GM12878 (cell line): ENCODE results near the gene TRPM8. TPM values are rescaled to one million over a fixed set of nuclear protein-coding genes. Genes with fewer than 3 reads are reported as not detected.

Experiments used
- ATAC-seq: fragments of 200-7000 bp; cut with Tn5 transposase; 3 replicates; pipeline ENCODE4 v1.9.1; 2020; ENCODE audit warnings: mild to moderate bottlenecking, moderate library complexity
- BruUV-seq: library from RNA; stranded (reverse); fragments of 400-500 nt; replicated peaks from 2 replicates; lab custom pipeline; 2021; lab: Mats Ljungman, UMichigan
- CTCF ChIA-PET: fragments of 300-600 bp; sonication (Branson Sonifier 250); formaldehyde crosslinking; extraction: SDS; loops from one replicate; lab custom pipeline; 2021; ENCODE audit warnings: inconsistent platforms; lab: Yijun Ruan, JAX
- POLR2A ChIA-PET: fragments of 350-600 bp; formaldehyde crosslinking; extraction: SDS; loops from one replicate; lab custom pipeline; 2021; ENCODE audit warnings: inconsistent platforms; lab: Charles Lee
- RAD21 ChIA-PET: fragments of 300-600 bp; sonication (Branson Sonifier 250); formaldehyde crosslinking; loops from one replicate; lab custom pipeline; 2023; ENCODE audit warnings: antibody characterized with exemption; ENCODE audit not compliant: unreplicated experiment; lab: Charles Lee
- SMC1A ChIA-PET: fragments of 300-600 bp; sonication (Branson Sonifier 250); formaldehyde crosslinking; loops from one replicate; lab custom pipeline; 2023; ENCODE audit not compliant: unreplicated experiment, uncharacterized antibody; lab: Charles Lee
- DNase-seq: peaks from one replicate; pipeline ENCODE4 v3.0.0-alpha.2; 2011; ENCODE audit warnings: low read depth, low spot score
- FAIRE-seq: peaks from 3 replicates; lab custom pipeline; 2011; peaks lifted over from hg19 to GRCh38; lab: Jason Lieb, UNC
- H2AFZ ChIP-seq: 2 replicates; pipeline ENCODE4 v1.6.0; 2011; ENCODE audit warnings: low read depth, low read length, control low read depth; ENCODE audit not compliant: control insufficient read depth
- H3K27ac ChIP-seq: 2 replicates; pipeline ENCODE4 v1.5.1; 2011; ENCODE audit warnings: control low read depth; ENCODE audit not compliant: control insufficient read depth, insufficient read depth
- H3K27me3 ChIP-seq, 2 experiments: replicated peaks in 1 of 2; 2 replicates each; pipeline versions ENCODE4 v1.6.0 to v1.6.1; 2011; ENCODE audit warnings: low read length in 1 of 2; ENCODE audit not compliant: control insufficient read depth in 2 of 2, insufficient read depth in 2 of 2
- H3K36me3 ChIP-seq, 2 experiments: 2 replicates each; pipeline ENCODE4 v1.5.1; 2011; ENCODE audit warnings: low read length in 1 of 2; ENCODE audit not compliant: control insufficient read depth in 2 of 2, insufficient read depth in 2 of 2
- H3K4me1 ChIP-seq: 2 replicates; pipeline ENCODE4 v1.6.1; 2011; ENCODE audit warnings: mild to moderate bottlenecking, low read length, moderate library complexity, mixed read lengths; ENCODE audit not compliant: control insufficient read depth, insufficient read depth
- H3K4me2 ChIP-seq: 2 replicates; pipeline ENCODE4 v1.6.0; 2011; ENCODE audit warnings: control low read depth; ENCODE audit not compliant: control insufficient read depth, insufficient read depth
- H3K4me3 ChIP-seq: fragments of 200-600 bp; sonication (generic); 2 replicates; pipeline ENCODE4 v1.5.1; 2016
- H3K79me2 ChIP-seq: 2 replicates; pipeline ENCODE4 v1.6.0; 2011; ENCODE audit warnings: low read length; ENCODE audit not compliant: control insufficient read depth, insufficient read depth
- H3K9ac ChIP-seq: 2 replicates; pipeline ENCODE4 v1.8.0; 2011; ENCODE audit warnings: low read length, control low read depth, mixed read lengths; ENCODE audit not compliant: control insufficient read depth, insufficient read depth
- H3K9me3 ChIP-seq: replicated peaks from 3 replicates; pipeline ENCODE4 v1.5.1; 2011; ENCODE audit warnings: mild to moderate bottlenecking, low read length; ENCODE audit not compliant: control insufficient read depth, insufficient read depth
- H4K20me1 ChIP-seq: 2 replicates; pipeline ENCODE4 v1.6.0; 2011; ENCODE audit not compliant: control insufficient read depth, insufficient read depth
- ASH2L ChIP-seq: fragments of 300-600, 200-600 bp; sonication (generic); IDR thresholded peaks from 2 replicates; pipeline ENCODE4 v1.6.1; 2017; ENCODE audit warnings: low read depth, mild to moderate bottlenecking, borderline replicate concordance
- BMI1 ChIP-seq: fragments of 450-650 bp; IDR thresholded peaks from 2 replicates; pipeline ENCODE4 v1.6.1; 2016; ENCODE audit warnings: mild to moderate bottlenecking, moderate library complexity, borderline replicate concordance
- CBFB ChIP-seq: IDR thresholded peaks from 2 replicates; pipeline ENCODE4 v1.6.1; 2016; ENCODE audit warnings: antibody characterized with exemption, low read depth
- CEBPB ChIP-seq, 2 experiments: fragments of 150-350 bp in 1 of 2; IDR thresholded peaks; 2 replicates each; pipeline ENCODE4 v1.6.1; 2012 to 2014; ENCODE audit warnings: low read depth in 2 of 2, low read length in 2 of 2, borderline replicate concordance in 1 of 2, inconsistent platforms in 1 of 2
- CHD1 ChIP-seq: IDR thresholded peaks from 2 replicates; pipeline ENCODE4 v1.6.1; 2012; ENCODE audit warnings: low read depth, low read length, improper control_type of control experiment
- CHD2 ChIP-seq: IDR thresholded peaks from 2 replicates; pipeline ENCODE4 v1.6.1; 2011; ENCODE audit warnings: low read depth, low read length, improper control_type of control experiment, borderline replicate concordance
- HDGF ChIP-seq: fragments of 450-650 bp; IDR thresholded peaks from 2 replicates; pipeline ENCODE4 v1.6.1; 2016; ENCODE audit warnings: antibody characterized with exemption
- LARP7 ChIP-seq: fragments of 450-650 bp; IDR thresholded peaks from 2 replicates; pipeline ENCODE4 v1.6.1; 2017; ENCODE audit warnings: mild to moderate bottlenecking
- MTA3 ChIP-seq: IDR thresholded peaks from 2 replicates; pipeline ENCODE4 v1.6.1; 2012; ENCODE audit warnings: low read length, inconsistent platforms, borderline replicate concordance
- RCOR1 ChIP-seq: conservative IDR thresholded peaks from 2 replicates; pipeline ENCODE4 v1.6.1; 2012; ENCODE audit warnings: low read depth, low read length, improper control_type of control experiment
- SIN3A ChIP-seq: IDR thresholded peaks from 2 replicates; pipeline ENCODE4 v1.6.1; 2012; ENCODE audit warnings: low read depth, low read length, improper control_type of control experiment
- TARDBP ChIP-seq: IDR thresholded peaks from 2 replicates; pipeline ENCODE4 v1.6.1; 2016; ENCODE audit warnings: borderline replicate concordance
- YY1 ChIP-seq: IDR thresholded peaks from 2 replicates; pipeline ENCODE4 v1.6.1; 2011; ENCODE audit warnings: low read depth, mild to moderate bottlenecking, low read length
- ZNF24 ChIP-seq: fragments of 450-650 bp; IDR thresholded peaks from 2 replicates; pipeline ENCODE4 v1.6.1; 2017; ENCODE audit warnings: antibody characterized with exemption, mild to moderate bottlenecking
- ZNF622 ChIP-seq: fragments of 450-650 bp; IDR thresholded peaks from 2 replicates; pipeline ENCODE4 v1.6.1; 2017; ENCODE audit warnings: mild to moderate bottlenecking, inconsistent platforms
- WGBS: methylation state at CpG from one replicate; pipeline ENCODE4 v1.1.6; 2016; ENCODE audit warnings: low lambda C conversion rate; ENCODE audit not compliant: insufficient replicate concordance, insufficient coverage; ENCODE audit errors: missing lambda C conversion rate; 5-methylcytosine and 5-hydroxymethylcytosine counted together
- in situ Hi-C: fragments of 300-500 bp; cut with MboI; formaldehyde crosslinking; loops from 9 replicates; pipeline ENCODE4 v1.14.3; 2018; ENCODE audit warnings: mixed read lengths
- intact Hi-C: fragments of 100-400 bp; cut with micrococcal nuclease; formaldehyde crosslinking; loops from one replicate; pipeline ENCODE4 v1.14.2; 2022; ENCODE audit not compliant: unreplicated experiment
- polyA plus RNA-seq, 11 experiments: library from polyadenylated mRNA; depleted of rRNA in 4 of 11; unstranded in 6 of 11; stranded (reverse) in 5 of 11; fragments of >200 nt; fragmentation: Nextera tagmentation in 4 of 11; fragmentation: Illumina TruSeq in 1 of 11; extraction: Ambion mirVana in 4 of 11; extraction: Trizol in 1 of 11; gene quantifications; 1 replicate in 1 of 11; 2 replicates in 10 of 11; pipeline versions ENCODE4 v1.2.1 to v1.2.3, GENCODE V29; 2011 to 2016; ENCODE audit warnings: inconsistent platforms in 2 of 11, missing spikeins in 2 of 11, low read depth in 1 of 11
- total RNA-seq, 4 experiments: library from RNA; depleted of rRNA in 3 of 4; stranded (reverse); fragments of >200 nt in 3 of 4; fragmentation: Illumina TruSeq in 1 of 4; extraction: Trizol in 1 of 4; gene quantifications; 2 replicates each; pipeline versions ENCODE4 v1.2.1 to v1.2.3, GENCODE V29; 2013 to 2021
- TF ChIP-seq, protein P1 (sequence below): fragments of 450-650 bp; IDR thresholded peaks from 2 replicates; pipeline ENCODE4 v1.6.1; 2017; ENCODE audit warnings: borderline replicate concordance
- TF ChIP-seq, protein P2 (sequence below): IDR thresholded peaks from 2 replicates; pipeline ENCODE4 v1.6.1; 2011; ENCODE audit warnings: low read depth, mild to moderate bottlenecking, low read length, moderate library complexity, borderline replicate concordance; ENCODE audit errors: extremely low read depth
- TF ChIP-seq, protein P3 (sequence below): fragments of 150-350 bp; IDR thresholded peaks from 2 replicates; pipeline ENCODE4 v1.6.1; 2014; ENCODE audit warnings: mild to moderate bottlenecking, low read depth, low read length

Gene TRPM8
- total and polyA plus RNA-seq, 10 of the 15 experiments (the other 5 are each of a cell fraction or from before 2014, with no cell fraction given) = 3.9 TPM; not detected in 9

DNA sequence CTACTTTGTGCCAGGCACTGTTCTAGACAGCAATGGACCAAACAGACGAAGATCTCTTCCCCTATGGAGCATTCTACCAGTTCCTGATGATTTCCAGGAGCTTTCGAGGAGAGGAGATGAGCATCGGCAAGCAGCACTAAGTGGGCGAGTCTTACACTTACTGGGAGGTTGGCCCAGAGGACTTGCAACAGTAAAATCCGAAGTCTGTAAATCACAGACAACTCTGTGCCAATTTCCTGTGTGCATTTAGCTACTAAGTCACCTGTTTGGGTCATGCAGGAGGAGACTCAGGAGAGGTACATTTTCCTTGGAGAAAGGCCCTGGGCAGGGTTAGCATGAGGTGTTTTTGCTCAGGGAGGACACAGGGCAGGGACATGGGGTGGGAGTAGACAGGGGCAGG lies 58.9 kb downstream of the TRPM8 start:
- H3K9ac ChIP-seq = no peak overlapping the region
- H3K36me3 ChIP-seq = no peaks in the 10 kb centered on the region
- intact Hi-C loops = loop anchor here (1.0 kb wide), 3 partner anchors 159 to 569 kb away; no protein-coding TSS in a partner anchor
- no peaks in the 10 kb centered on the region for H3K4me1 ChIP-seq
- no peak overlapping the region for H3K4me2 ChIP-seq
- FAIRE-seq = no peak
- H4K20me1 ChIP-seq = peaks cover 4% of the 10 kb centered on the region; the same call in 1 of the 2 replicates
- ChIA-PET CTCF (no interaction called here), SMC1A (interaction anchor here (1.6 kb wide), 1 partner anchor 569 kb away, joined by 5 read pairs; no protein-coding TSS in a partner anchor), RAD21 (no interaction called here), POLR2A (no interaction called here)
- no peak overlapping the region for H2AFZ ChIP-seq
- ATAC-seq = no peak
- no peaks in the 10 kb centered on the region for H3K9me3 ChIP-seq
- in situ Hi-C loops = loop anchor here (25.0 kb wide), 1 partner anchor 561 kb away; no protein-coding TSS in a partner anchor
- TF ChIP-seq HDGF = no peak
- TF ChIP-seq ZNF622 = no peak
- no peak for TF ChIP-seq LARP7
- no peak for TF ChIP-seq CEBPB (IDR thresholded peaks at IDR 0.05; ENCODE audit: borderline replicate concordance in 1 of 2, low read depth in 2 of 2, low read length in 2 of 2)
- TF ChIP-seq BMI1 = no peak
- no peak for TF ChIP-seq CHD2
- TF ChIP-seq YY1 = no peak
- TF ChIP-seq, protein P1, sequence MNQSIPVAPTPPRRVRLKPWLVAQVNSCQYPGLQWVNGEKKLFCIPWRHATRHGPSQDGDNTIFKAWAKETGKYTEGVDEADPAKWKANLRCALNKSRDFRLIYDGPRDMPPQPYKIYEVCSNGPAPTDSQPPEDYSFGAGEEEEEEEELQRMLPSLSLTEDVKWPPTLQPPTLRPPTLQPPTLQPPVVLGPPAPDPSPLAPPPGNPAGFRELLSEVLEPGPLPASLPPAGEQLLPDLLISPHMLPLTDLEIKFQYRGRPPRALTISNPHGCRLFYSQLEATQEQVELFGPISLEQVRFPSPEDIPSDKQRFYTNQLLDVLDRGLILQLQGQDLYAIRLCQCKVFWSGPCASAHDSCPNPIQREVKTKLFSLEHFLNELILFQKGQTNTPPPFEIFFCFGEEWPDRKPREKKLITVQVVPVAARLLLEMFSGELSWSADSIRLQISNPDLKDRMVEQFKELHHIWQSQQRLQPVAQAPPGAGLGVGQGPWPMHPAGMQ = no peak
- no peak for TF ChIP-seq SIN3A
- TF ChIP-seq ASH2L = no peak
- no peak for TF ChIP-seq ZNF24
- TF ChIP-seq MTA3 = no peak
- TF ChIP-seq, protein P2, sequence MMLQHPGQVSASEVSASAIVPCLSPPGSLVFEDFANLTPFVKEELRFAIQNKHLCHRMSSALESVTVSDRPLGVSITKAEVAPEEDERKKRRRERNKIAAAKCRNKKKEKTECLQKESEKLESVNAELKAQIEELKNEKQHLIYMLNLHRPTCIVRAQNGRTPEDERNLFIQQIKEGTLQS = no peak
- TF ChIP-seq CBFB = no peak
- TF ChIP-seq CHD1 = no peak
- TF ChIP-seq RCOR1 = no peak
- TF ChIP-seq TARDBP = no peak
- TF ChIP-seq, protein P3, sequence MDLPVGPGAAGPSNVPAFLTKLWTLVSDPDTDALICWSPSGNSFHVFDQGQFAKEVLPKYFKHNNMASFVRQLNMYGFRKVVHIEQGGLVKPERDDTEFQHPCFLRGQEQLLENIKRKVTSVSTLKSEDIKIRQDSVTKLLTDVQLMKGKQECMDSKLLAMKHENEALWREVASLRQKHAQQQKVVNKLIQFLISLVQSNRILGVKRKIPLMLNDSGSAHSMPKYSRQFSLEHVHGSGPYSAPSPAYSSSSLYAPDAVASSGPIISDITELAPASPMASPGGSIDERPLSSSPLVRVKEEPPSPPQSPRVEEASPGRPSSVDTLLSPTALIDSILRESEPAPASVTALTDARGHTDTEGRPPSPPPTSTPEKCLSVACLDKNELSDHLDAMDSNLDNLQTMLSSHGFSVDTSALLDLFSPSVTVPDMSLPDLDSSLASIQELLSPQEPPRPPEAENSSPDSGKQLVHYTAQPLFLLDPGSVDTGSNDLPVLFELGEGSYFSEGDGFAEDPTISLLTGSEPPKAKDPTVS = no peak
- H3K27me3 ChIP-seq = no peaks in the 10 kb centered on the region; a peak in 1 of 4 replicates
- no peak overlapping the region for H3K4me3 ChIP-seq
- H3K79me2 ChIP-seq = no peaks in the 10 kb centered on the region
- no peak overlapping the region for H3K27ac ChIP-seq
- no TSS peak for BruUV-seq
- DNase-seq = no peak
- WGBS = 16% methylated on average over 5 of the region's 5 CpGs
